Coronary artery (tissue), 2 donors: Measurements from ENCODE around the gene FSHR.

Source experiments
- DNase-seq: peaks from one replicate; pipeline ENCODE4 v3.0.0-alpha.2; 2017; ENCODE audit warnings: low spot score
- H3K27ac ChIP-seq, 2 donors: fragments of 200-600 bp; sonication (generic); one replicate each; pipeline ENCODE4 v1.5.1; 2016 to 2019
- H3K4me3 ChIP-seq: fragments of 200-600 bp; sonication (generic); 2 replicates; pipeline ENCODE4 v1.5.1; 2016; ENCODE audit warnings: mild to moderate bottlenecking, moderate library complexity
- TF ChIP-seq, protein P1 (sequence below): fragments of 200-600 bp; sonication (generic); IDR thresholded peaks from one replicate; pipeline ENCODE4 v1.5.1; 2019; ENCODE audit warnings: antibody characterized with exemption

The FSHR gene

GRCh38 chr2:49177194-49177593, 22.9 kb upstream of the FSHR start:
- TF ChIP-seq, protein P1, sequence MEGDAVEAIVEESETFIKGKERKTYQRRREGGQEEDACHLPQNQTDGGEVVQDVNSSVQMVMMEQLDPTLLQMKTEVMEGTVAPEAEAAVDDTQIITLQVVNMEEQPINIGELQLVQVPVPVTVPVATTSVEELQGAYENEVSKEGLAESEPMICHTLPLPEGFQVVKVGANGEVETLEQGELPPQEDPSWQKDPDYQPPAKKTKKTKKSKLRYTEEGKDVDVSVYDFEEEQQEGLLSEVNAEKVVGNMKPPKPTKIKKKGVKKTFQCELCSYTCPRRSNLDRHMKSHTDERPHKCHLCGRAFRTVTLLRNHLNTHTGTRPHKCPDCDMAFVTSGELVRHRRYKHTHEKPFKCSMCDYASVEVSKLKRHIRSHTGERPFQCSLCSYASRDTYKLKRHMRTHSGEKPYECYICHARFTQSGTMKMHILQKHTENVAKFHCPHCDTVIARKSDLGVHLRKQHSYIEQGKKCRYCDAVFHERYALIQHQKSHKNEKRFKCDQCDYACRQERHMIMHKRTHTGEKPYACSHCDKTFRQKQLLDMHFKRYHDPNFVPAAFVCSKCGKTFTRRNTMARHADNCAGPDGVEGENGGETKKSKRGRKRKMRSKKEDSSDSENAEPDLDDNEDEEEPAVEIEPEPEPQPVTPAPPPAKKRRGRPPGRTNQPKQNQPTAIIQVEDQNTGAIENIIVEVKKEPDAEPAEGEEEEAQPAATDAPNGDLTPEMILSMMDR = no peak
- H3K4me3 ChIP-seq = no peak overlapping the region
- H3K27ac ChIP-seq = no peak overlapping the region
- DNase-seq = no peak

DNA sequence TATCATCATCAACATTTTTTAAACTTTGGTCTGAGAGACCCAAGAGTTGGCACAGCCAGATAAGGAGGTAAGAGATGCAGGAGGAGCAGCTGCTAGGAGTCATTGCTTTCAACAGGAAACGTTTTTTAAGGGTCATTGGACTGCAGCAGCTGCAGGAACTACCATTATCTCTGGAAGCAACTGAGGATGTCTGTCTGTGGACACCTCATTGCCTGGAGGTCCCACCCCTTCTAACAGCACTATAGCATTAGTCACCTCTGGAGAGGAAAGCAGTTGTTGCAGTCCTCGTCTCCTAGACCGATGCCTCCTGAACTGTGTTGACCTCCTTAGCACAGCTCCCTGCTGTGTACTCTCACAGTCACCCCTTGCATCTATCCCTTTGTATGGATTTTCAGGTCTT, 21.5 kb upstream of the FSHR start:
- H3K27ac ChIP-seq = no peak overlapping the region
- DNase-seq = no peak
- no peak overlapping the region for H3K4me3 ChIP-seq
- TF ChIP-seq, protein P1 = no peak

DNA sequence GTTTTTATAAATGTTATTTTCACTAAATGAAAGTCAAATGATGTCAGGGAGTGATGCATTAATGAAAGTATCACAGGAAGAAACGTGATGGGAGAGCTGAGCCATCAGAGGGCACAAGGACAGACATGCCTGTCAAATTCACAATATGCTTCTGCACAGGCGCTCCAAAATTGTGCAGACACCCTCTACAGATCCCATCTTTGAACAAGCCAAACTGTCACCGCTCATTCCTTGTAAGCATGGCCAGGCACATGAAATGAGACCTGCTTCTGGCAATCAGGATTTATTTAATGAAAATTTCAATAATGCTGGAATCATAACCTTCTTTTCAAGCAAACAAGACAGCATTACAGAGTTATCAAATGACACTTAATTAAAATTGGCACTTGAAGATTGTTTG, 20.4 kb upstream of the FSHR start:
- no peak overlapping the region for H3K27ac ChIP-seq
- no peak overlapping the region for H3K4me3 ChIP-seq
- no peak for DNase-seq
- TF ChIP-seq, protein P1 = no peak

- H3K4me3 ChIP-seq = no peak overlapping the region
- TF ChIP-seq, protein P1 = no peak
- no peak for DNase-seq
- H3K27ac ChIP-seq = no peak overlapping the region
These were observed 12.8 kb upstream of the FSHR start for GRCh38 chr2:49167131-49167530.

- DNase-seq = no peak
- Histone ChIP-seq H3K4me3 (no peak overlapping the region), H3K27ac (no peak overlapping the region)
- TF ChIP-seq, protein P1 = no peak
These were observed 11.3 kb upstream of the FSHR start for GRCh38 chr2:49165662-49166061.

DNA sequence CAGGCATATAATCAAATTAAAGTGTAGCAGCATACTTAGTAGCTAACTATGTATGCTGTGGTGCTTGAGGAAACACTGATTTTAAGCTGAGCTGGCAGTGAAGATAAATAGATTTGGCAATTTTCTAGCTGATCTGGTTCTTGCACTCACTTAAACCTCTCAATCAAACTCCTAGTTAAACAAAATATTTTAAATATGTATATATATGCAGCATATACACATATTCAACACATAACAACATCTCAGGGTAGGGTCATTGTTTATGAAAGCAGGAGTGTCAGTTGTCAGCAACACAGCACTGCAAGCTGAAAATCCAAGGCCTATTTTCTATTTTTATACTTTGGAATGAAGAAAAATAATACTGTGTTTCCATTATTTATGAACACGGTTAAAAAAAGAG, 10.4 kb upstream of the FSHR start:
- TF ChIP-seq, protein P1 = no peak
- no peak for DNase-seq
- Histone ChIP-seq H3K4me3 (no peak overlapping the region), H3K27ac (no peak overlapping the region)

GRCh38 chr2:49162151-49162550, 7.8 kb upstream of the FSHR start:
- H3K27ac ChIP-seq = no peak overlapping the region
- H3K4me3 ChIP-seq = no peak overlapping the region
- TF ChIP-seq, protein P1 = no peak
- no peak for DNase-seq
